Measurements from ENCODE around the gene SEMA4G.

The SEMA4G gene, protein sequence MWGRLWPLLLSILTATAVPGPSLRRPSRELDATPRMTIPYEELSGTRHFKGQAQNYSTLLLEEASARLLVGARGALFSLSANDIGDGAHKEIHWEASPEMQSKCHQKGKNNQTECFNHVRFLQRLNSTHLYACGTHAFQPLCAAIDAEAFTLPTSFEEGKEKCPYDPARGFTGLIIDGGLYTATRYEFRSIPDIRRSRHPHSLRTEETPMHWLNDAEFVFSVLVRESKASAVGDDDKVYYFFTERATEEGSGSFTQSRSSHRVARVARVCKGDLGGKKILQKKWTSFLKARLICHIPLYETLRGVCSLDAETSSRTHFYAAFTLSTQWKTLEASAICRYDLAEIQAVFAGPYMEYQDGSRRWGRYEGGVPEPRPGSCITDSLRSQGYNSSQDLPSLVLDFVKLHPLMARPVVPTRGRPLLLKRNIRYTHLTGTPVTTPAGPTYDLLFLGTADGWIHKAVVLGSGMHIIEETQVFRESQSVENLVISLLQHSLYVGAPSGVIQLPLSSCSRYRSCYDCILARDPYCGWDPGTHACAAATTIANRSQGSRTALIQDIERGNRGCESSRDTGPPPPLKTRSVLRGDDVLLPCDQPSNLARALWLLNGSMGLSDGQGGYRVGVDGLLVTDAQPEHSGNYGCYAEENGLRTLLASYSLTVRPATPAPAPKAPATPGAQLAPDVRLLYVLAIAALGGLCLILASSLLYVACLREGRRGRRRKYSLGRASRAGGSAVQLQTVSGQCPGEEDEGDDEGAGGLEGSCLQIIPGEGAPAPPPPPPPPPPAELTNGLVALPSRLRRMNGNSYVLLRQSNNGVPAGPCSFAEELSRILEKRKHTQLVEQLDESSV

GRCh38 chr10:100969187-100970075, at the start of gene SEMA4G:
Gene SEMA4G (plus strand): TSS chr10:100969504. CDS start chr10:100972913, 3,409 bp downstream.
- no peak for DNase-seq (ENCODE audit: low read depth)

DNA sequence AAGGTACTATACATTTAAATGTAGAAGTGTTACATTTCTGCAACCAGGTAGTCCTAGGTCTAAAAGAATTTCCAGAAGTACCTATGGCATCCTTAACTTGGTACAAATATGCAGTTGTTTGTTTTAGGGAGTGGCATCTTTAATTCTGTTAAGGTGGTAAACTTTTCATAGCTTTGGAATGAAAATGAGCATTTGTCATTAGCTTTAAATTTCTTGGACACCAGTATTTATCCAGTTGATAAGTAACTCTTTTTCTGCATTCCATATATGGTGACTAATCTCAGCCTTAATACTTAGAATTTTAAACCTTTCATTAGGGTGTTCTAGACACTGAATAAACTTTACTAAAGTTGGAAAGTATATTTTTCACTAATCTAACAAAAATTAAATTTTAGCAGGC, 45.7 kb upstream of the SEMA4G start:
- no peak for DNase-seq (ENCODE audit: low read depth)

DNA sequence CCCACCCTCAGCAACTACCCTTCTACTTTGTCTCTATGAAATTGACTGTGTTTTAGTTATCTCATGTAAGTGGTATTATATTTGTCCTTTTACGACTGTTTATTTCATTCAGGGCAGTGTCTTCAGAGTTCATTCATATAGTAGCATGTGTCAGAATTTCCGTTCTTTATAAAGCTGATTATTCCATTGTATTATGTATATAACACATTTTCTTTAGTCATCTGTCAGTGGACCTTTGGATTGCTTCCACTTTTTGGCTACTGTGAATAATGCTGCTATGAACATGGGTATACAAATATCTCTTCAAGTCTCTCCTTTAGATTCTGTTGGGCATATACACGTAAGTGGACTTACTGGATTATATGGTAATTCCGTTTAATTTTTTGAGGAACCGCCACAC, 42.0 kb upstream of the SEMA4G start:
- no peak for DNase-seq (ENCODE audit: low read depth)

DNA sequence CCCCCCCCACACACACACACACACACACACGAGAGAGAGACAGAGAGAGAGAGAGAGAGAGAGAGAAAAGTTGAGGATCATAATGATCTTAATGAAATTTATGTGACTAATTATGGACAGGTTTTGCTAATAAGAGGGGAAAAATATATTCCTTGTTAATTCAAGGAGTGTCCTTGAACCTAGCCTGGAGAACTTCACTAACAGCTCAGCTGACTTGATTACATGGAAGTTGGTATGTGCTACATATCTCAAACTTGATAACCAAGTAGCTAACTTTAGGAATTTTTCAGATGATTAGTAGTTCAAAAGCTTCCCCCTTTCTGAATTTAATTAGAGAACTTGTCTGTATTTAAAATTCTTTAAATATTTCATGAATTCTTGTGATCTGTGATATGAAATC, 41.3 kb upstream of the SEMA4G start:
- no peak for DNase-seq (ENCODE audit: low read depth)

DNA sequence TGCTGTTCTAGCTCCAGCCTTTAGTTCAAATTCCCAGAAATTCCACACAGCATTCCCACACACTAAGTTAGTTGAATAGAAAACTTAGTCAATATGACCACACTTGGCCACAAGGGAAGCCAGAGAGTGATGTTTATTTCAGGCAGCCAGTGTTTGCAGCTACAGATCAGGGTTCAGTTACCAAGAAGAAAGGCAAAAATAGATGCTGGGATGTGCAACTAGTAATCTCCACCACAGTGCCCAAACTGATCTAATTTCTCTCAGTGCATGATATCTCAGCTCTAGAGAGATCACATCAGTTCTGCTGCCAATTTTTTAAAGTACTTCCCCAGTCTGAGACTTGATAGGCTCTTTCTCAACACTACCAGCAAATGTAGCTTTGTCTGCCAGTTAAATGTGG, 38.9 kb upstream of the SEMA4G start:
- no peak for DNase-seq (ENCODE audit: low read depth)

DNA sequence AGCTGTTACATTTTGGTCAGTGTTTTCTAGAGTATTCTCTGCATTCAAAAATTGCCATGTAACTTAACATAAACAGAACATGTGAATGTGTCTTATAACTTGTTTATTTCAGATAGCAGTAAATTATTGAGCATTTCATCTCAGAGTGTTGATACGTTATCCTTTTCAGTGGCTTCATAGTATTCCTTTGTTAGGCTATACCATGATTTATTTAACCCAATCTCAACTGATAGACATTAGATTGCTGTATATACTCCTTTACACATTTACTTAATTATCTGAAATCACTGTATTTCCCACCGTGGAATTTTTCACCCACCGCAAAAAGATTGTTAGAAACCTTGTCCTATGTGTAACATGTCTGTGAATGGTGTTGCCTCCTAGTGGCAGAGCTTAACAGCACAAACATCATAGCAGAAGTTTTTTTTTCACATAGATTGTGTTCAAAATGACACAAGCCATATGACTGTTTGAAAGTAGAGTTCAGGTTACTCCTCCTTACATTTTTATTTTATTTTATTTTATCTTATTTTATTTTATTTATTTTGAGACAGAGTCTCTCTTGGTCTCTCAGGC, 35.1 kb upstream of the SEMA4G start:
- DNase-seq (ENCODE audit: low read depth) = no peak

- DNase-seq (ENCODE audit: low read depth) = no peak
These were observed 29.4 kb upstream of the SEMA4G start for GRCh38 chr10:100939763-100940344.

DNA sequence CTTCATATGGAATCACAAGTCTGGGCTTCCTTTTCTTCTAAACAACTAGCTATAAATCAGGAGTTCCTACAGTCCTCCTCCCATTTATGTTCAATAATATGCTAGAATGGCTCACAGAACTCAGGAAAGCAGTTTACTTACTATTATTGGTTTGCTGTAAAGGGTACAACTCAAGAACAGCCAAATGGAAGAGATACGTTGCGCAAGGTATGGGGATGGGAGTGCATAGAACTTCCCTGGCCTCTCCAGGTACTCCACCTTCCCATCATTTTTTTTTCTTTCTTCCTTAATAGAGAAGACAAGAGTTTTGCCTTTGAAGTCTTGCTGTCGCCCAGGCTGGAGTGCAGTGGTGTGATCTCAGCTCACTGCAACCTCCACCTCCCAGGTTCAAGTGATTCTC, 27.1 kb upstream of the SEMA4G start:
- DNase-seq (ENCODE audit: low read depth) = no peak

- no peak for DNase-seq (ENCODE audit: low read depth)
These were observed 25.8 kb upstream of the SEMA4G start for GRCh38 chr10:100943508-100943907.

GRCh38 chr10:100945754-100946153, 23.6 kb upstream of the SEMA4G start:
- no peak for DNase-seq (ENCODE audit: low read depth)

GRCh38 chr10:100948916-100949315, 20.4 kb upstream of the SEMA4G start:
- no peak for DNase-seq (ENCODE audit: low read depth)

DNA sequence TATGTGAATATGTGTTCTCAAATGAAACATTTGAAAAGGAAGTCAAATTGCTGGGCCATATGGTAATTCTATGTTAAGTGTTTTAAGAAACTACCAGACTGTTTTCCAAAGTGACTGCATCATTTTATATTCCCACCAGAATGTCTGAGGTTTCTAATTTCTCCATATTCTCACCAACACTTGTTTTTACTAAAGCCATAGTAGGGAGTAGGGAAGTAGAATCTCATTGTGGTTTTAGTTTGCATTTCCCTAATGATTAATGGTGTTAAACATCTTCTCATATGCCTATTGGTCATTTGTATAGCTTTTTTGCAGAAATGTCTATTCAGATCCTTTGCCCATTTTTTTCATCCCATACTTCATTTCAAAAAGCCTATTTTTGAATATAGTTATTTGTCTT, 9.1 kb upstream of the SEMA4G start:
- no peak for DNase-seq (ENCODE audit: low read depth)

DNA sequence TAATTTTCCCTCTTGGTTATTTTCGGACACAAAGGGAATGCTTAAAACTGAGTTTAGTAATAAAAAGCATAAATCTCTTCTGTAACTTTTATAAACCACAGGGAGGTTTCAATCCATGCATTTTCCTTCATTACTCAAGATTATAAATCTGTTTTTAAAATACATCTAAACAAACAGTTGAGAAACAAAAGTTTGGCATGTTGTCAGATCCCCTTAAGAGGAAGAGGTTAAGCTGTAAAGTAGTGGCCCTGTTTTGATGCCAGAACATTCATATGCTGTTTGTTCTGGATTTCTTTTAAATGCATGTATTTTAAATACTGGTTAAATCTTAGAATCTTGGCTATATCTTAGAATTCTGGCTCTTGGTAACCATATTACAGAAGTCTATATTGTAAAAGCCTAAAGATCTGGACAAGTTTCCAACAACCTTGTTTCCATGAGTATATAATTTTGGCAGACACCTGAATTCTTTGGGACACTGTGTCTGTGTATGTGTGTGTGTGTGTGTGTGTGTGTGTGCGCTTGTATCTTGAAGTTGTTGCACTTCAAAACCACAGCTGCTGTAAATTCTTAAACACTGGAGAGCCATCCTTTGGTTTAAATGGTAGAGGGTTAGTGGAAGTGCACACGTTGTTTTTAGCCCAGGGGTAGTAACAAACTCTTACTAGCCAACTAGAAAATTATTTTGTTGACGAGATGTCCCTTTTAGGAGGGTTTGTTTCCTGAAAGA, 6.8 kb upstream of the SEMA4G start:
- DNase-seq (ENCODE audit: low read depth) = no peak

- no peak for DNase-seq (ENCODE audit: low read depth)
These were observed 5.5 kb upstream of the SEMA4G start for GRCh38 chr10:100963826-100964225.

- no peak for DNase-seq (ENCODE audit: low read depth)
These were observed 3.5 kb upstream of the SEMA4G start for GRCh38 chr10:100965820-100966219.

- DNase-seq (ENCODE audit: low read depth) = no peak
These were observed 2.4 kb upstream of the SEMA4G start for GRCh38 chr10:100966887-100967286.

DNA sequence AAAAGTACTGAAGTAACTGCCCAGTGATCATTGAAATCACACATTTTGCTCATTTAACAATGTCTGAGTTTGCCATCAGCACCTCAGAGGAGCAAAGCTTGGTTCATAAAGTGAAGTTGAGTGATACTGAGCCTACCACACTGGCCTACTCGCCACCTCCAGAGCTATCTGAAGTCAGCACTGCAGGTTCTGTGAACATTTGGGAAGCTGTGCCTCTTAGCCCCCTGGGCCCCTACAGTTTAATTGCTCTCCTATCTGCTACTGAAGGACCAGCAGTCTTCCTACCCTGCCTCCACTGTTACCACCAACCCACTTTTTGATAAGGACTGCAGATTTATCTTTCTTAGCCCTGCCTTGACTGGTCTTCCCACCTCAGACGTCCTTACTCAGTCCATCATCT, 2.0 kb upstream of the SEMA4G start:
- DNase-seq (ENCODE audit: low read depth) = no peak

GRCh38 chr10:100968062-100968736, 1.1 kb upstream of the SEMA4G start:
- no peak for DNase-seq (ENCODE audit: low read depth)

DNA sequence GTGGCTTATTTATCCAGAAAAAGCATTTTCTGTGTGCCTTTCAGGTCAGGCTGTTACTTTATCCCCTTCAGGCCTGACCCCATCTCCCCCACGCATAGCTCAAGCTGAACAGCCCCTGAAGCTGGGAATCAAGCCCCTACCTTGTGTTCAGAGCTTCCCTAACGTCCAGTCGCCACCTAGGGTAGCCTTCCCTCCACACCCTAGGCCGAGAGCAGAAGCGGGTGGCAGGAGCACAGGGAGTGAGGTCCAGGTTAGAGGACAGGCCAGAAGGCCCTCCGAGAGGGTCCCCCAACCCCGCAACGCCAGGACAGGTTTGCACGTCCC, 479 bp upstream of the SEMA4G start:
- no peak for DNase-seq (ENCODE audit: low read depth)
